Nephron progenitor cell (in vitro differentiated cells): ENCODE data around the gene SDSL.

Experiments used
- DNase-seq: peaks from one replicate; pipeline ENCODE4 v3.0.0; 2021
- H3K27ac Mint-ChIP-seq: 2 replicates; pipeline ENCODE4 v1.8.0; 2021; ENCODE audit warnings: mild to moderate bottlenecking, moderate library complexity, mixed read lengths
- H3K27me3 Mint-ChIP-seq: 2 replicates; pipeline ENCODE4 v1.8.0; 2021; ENCODE audit warnings: mild to moderate bottlenecking, low read depth, mixed read lengths; ENCODE audit not compliant: poor library complexity
- H3K36me3 Mint-ChIP-seq: 2 replicates; pipeline ENCODE4 v1.8.0; 2021; ENCODE audit warnings: low read depth, mixed read lengths
- H3K4me1 Mint-ChIP-seq: 2 replicates; pipeline ENCODE4 v1.8.0; 2021; ENCODE audit warnings: mixed read lengths
- H3K4me3 Mint-ChIP-seq: 2 replicates; pipeline ENCODE4 v1.8.0; 2021; ENCODE audit warnings: mild to moderate bottlenecking, moderate library complexity, mixed read lengths
- H3K9me3 Mint-ChIP-seq: 2 replicates; pipeline ENCODE4 v1.8.0; 2021; ENCODE audit warnings: mild to moderate bottlenecking, moderate library complexity, mixed read lengths
- TF ChIP-seq, protein P1 (sequence below): fragments of 200-600 bp; sonication (generic); IDR thresholded peaks from 2 replicates; pipeline ENCODE4 v1.5.0; 2021; ENCODE audit warnings: antibody characterized with exemption

SDSL gene

DNA sequence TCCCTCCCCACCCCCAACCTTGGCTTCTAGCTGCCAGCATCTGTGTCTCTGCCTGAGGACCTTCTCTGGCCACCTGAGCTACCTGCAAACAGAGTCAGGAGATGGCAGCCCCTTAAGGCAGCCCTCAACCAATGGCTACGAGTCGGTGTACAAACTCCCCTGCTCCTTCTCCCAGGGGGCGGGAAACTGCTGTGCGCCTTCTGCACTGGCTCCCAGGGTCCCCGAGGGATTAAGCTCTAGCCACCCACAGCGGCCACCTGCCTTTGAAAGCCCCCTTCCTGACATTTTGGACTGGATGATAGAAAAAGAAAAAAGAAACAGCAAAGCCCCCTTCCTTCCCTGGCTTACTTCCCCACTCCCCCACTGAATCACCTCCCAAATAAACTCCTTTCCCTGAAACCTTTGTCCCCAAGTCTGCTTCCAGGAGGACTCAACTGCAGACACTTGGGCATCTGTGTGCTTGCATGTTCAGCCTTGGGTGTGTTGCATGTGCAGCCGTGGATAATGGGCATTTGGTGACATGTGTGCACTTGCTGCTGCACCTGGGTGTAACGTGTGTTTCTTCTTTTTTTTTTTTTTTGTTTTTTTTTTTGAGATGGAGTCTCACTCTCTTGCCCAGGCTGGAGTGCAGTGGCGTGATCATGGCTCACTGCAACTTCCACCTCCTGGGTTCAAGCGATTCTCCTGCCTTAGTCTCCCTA is 24.5 kb upstream of the SDSL start:
- H3K9me3 Mint-ChIP-seq = no peaks in the 10 kb centered on the region
- H3K27ac Mint-ChIP-seq = no peak overlapping the region
- no peaks in the 10 kb centered on the region for H3K36me3 Mint-ChIP-seq
- H3K4me3 Mint-ChIP-seq = no peak overlapping the region
- DNase-seq = no peak
- peaks cover 8% of the 10 kb centered on the region for H3K27me3 Mint-ChIP-seq
- TF ChIP-seq, protein P1, sequence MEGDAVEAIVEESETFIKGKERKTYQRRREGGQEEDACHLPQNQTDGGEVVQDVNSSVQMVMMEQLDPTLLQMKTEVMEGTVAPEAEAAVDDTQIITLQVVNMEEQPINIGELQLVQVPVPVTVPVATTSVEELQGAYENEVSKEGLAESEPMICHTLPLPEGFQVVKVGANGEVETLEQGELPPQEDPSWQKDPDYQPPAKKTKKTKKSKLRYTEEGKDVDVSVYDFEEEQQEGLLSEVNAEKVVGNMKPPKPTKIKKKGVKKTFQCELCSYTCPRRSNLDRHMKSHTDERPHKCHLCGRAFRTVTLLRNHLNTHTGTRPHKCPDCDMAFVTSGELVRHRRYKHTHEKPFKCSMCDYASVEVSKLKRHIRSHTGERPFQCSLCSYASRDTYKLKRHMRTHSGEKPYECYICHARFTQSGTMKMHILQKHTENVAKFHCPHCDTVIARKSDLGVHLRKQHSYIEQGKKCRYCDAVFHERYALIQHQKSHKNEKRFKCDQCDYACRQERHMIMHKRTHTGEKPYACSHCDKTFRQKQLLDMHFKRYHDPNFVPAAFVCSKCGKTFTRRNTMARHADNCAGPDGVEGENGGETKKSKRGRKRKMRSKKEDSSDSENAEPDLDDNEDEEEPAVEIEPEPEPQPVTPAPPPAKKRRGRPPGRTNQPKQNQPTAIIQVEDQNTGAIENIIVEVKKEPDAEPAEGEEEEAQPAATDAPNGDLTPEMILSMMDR = no peak
- no peaks in the 10 kb centered on the region for H3K4me1 Mint-ChIP-seq

DNA sequence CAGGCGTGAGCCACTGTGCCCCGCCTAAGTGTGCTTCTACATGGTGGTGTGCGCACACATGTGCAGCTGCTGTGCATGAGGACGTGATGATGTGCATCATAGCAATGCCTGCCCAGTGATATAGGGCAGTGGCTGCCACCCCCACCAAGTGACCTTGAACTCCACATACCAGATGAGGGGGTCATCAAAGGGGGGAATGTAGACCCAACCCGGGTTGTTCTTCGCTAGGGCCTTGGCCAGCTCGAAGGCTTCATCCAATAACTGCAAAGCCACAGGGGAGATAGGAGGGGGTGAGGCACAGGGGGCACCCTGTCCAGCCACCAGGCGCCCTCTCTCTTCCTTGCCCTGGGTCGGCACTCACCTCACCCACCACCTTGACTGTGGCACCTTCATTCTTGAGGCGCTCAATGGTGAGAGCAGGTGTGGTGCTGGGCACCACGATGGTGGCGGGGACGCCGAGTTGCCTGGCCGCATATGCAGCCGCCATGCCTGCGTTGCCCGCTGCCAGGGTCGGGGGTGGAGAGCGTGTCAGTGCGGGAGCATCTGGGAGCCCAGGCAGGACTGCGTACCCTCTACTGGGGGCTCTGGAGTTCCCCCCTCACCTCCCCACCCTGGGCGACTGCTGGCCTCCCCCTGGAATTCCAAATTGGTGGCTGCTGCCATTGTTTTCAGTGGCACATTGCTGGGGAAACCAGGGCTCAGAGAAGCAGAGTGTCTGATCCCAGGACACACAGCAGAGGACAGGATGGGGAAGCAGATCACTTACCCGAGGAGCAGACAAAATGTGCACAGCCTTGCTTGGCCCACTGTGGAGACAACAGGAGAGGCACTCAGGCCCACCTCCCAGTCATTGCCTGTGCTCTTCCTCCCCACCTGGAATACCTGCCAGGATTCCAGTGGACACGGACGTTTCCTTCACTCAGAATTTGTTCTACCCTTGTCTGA is 23.6 kb upstream of the SDSL start:
- Mint-ChIP-seq H3K4me1 (no peaks in the 10 kb centered on the region), H3K36me3 (no peaks in the 10 kb centered on the region), H3K27ac (no peak overlapping the region), H3K4me3 (no peak overlapping the region), H3K27me3 (peaks cover 8% of the 10 kb centered on the region), H3K9me3 (no peaks in the 10 kb centered on the region)
- DNase-seq = no peak
- TF ChIP-seq, protein P1 = no peak

DNA sequence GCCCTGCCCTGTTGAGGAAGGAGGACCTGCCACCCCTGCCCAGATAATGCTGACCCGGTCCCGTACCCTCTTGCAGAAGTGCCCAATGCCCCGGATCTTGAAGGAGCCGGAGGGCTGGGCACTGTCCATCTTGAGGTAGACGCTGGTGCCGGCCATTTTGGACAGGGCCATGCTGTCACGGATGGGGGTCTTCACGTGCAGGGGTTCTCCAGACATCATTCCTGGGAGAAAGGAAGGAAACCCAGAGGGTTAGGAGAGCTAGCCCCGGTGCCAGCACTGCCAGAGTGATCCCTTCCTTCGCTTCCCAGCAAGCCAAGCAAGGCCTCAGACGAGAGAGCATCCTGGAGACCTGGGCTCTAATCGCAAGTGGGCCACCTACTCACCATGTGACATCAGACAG is 22.7 kb upstream of the SDSL start:
- Mint-ChIP-seq H3K4me1 (no peaks in the 10 kb centered on the region), H3K27me3 (peaks cover 15% of the 10 kb centered on the region), H3K9me3 (no peaks in the 10 kb centered on the region), H3K4me3 (no peak overlapping the region), H3K36me3 (no peaks in the 10 kb centered on the region), H3K27ac (no peak overlapping the region)
- DNase-seq = no peak
- TF ChIP-seq, protein P1 = no peak

DNA sequence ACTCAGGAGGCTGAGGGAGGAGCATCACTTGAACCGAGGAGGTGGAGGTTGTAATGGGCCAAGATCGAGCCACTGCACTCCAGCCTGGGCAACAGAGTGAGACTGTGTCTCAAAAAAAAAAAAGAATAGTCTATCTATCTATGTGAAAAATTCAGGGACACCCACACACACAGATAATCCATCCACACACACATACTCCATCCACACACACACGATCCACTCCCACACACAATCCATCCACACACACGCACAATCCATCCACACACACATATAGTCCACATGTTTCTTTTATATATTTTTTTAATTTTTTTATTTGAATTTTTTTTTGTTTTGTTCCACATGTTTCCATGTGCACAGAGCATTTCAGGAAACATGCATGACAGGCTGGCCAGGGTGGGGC is 21.8 kb upstream of the SDSL start:
- Mint-ChIP-seq H3K4me3 (no peak overlapping the region), H3K27me3 (peaks cover 17% of the 10 kb centered on the region), H3K9me3 (no peaks in the 10 kb centered on the region), H3K4me1 (no peaks in the 10 kb centered on the region), H3K27ac (no peak overlapping the region), H3K36me3 (no peaks in the 10 kb centered on the region)
- TF ChIP-seq, protein P1 = no peak
- no peak for DNase-seq

DNA sequence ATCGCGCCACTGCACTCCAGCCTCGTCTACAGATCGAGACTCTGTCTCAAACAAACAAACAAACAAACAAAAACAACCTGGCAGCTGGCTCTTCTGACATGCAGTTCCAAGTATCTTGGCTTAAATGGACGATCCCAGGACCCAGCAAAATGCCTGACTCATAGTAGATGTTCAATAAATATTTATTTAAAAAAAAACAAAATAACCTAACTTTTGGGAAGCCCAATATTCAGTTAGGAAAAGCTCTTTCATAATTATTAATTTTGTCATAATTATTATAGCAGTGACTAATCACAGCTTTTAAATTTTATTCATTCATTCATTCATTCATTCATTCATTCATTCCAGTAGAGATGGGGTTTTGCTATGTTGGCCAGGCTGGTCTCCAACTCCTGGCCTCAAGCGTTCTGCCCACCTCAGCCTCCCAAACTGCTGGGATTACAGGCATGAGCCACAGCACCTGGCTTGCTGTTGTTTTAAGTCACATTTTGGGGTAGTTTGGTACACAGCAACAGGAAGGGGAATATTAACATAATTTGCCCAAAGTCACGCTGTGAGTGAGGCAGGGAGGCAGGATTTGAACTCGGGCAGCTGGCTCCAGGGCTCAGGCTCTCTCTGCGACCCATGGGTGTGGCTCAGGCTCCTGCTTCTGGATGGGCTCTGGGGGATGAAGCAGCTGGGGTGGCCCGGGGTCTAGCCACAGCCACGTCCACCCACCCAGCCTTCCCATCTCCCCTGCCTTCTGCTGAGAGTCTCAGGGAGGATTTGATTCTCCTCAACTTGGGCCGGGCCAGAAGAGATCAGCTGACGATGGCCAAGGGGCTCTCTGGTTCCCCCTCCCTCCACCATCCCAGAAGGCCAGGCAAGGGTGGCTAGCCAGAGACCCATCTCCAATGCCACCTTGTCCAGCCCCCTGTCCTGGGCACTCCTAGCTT is 20.8 kb upstream of the SDSL start:
- H3K27me3 Mint-ChIP-seq = peaks cover 14% of the 10 kb centered on the region
- TF ChIP-seq, protein P1 = no peak
- DNase-seq = no peak
- H3K4me1 Mint-ChIP-seq = no peaks in the 10 kb centered on the region
- H3K36me3 Mint-ChIP-seq = no peaks in the 10 kb centered on the region
- H3K27ac Mint-ChIP-seq = no peak overlapping the region
- H3K4me3 Mint-ChIP-seq = no peak overlapping the region
- H3K9me3 Mint-ChIP-seq = no peaks in the 10 kb centered on the region
